GM23338 (cell line): ENCODE data around the gene GNAZ. TPM values are rescaled to one million over a fixed set of nuclear protein-coding genes. Genes with fewer than 3 reads are reported as not detected.

Experiments used
- ATAC-seq: fragments of 200-7000 bp; cut with Tn5 transposase; 3 replicates; pipeline ENCODE4 v1.9.1; 2020
- DNase-seq: peaks from one replicate; pipeline ENCODE4 v3.0.0-alpha.2; 2015; ENCODE audit warnings: low spot score
- H2AFZ ChIP-seq: fragments of 200-600 bp; sonication (generic); 2 replicates; pipeline ENCODE4 v1.8.0; 2016; ENCODE audit warnings: antibody characterized with exemption, mild to moderate bottlenecking, moderate library complexity
- H3F3A ChIP-seq: fragments of 200-600 bp; sonication (generic); replicated peaks from 2 replicates; pipeline ENCODE4 v1.8.0; 2017; ENCODE audit warnings: antibody characterized with exemption, mixed run types, low read depth
- H3K27ac ChIP-seq: fragments of 200-600 bp; sonication (generic); 2 replicates; pipeline ENCODE4 v1.6.1; 2016; ENCODE audit warnings: low read depth
- H3K27me3 ChIP-seq: fragments of 200-600 bp; sonication (generic); 2 replicates; pipeline ENCODE4 v1.8.0; 2016; ENCODE audit warnings: mild to moderate bottlenecking, mixed run types, moderate library complexity; ENCODE audit not compliant: insufficient read depth
- H3K36me3 ChIP-seq: fragments of 200-600 bp; sonication (generic); 2 replicates; pipeline ENCODE4 v1.8.0; 2016; ENCODE audit warnings: mild to moderate bottlenecking; ENCODE audit not compliant: insufficient read depth
- H3K4me1 ChIP-seq: fragments of 200-600 bp; sonication (generic); 2 replicates; pipeline ENCODE4 v1.8.0; 2016; ENCODE audit warnings: mild to moderate bottlenecking, moderate library complexity; ENCODE audit not compliant: insufficient read depth
- H3K4me2 ChIP-seq: fragments of 200-600 bp; sonication (generic); 2 replicates; pipeline ENCODE4 v1.7.1; 2017; ENCODE audit warnings: mixed run types
- H3K4me3 ChIP-seq: fragments of 200-600 bp; sonication (generic); 2 replicates; pipeline ENCODE4 v1.6.1; 2016; ENCODE audit warnings: mixed run types
- H3K79me2 ChIP-seq: fragments of 200-600 bp; sonication (generic); replicated peaks from 2 replicates; pipeline ENCODE4 v1.8.0; 2017; ENCODE audit warnings: mild to moderate bottlenecking; ENCODE audit not compliant: insufficient read depth
- H3K9me2 ChIP-seq: fragments of 200-600 bp; sonication (generic); 2 replicates; pipeline ENCODE4 v1.8.0; 2017; ENCODE audit not compliant: insufficient read depth
- H4K20me1 ChIP-seq: fragments of 200-600 bp; sonication (generic); replicated peaks from 2 replicates; pipeline ENCODE4 v1.8.0; 2017; ENCODE audit warnings: mild to moderate bottlenecking; ENCODE audit not compliant: insufficient read depth
- H3K27ac Mint-ChIP-seq: 2 replicates; pipeline ENCODE4 v1.8.0; 2020; ENCODE audit warnings: inconsistent platforms, mild to moderate bottlenecking, moderate library complexity, mixed read lengths
- H3K27me3 Mint-ChIP-seq: 3 replicates; pipeline ENCODE4 v1.8.0; 2022; ENCODE audit warnings: low read depth, mild to moderate bottlenecking, moderate library complexity, mixed read lengths, inconsistent platforms; ENCODE audit not compliant: insufficient read depth, poor library complexity
- H3K36me3 Mint-ChIP-seq: 3 replicates; pipeline ENCODE4 v1.8.0; 2021; ENCODE audit warnings: low read depth, mild to moderate bottlenecking, inconsistent platforms, moderate library complexity, mixed read lengths
- H3K4me1 Mint-ChIP-seq: 3 replicates; pipeline ENCODE4 v1.8.0; 2020; ENCODE audit warnings: mild to moderate bottlenecking, inconsistent platforms, mixed read lengths
- H3K4me3 Mint-ChIP-seq: 3 replicates; pipeline ENCODE4 v1.8.0; 2021; ENCODE audit warnings: moderate library complexity, mild to moderate bottlenecking, inconsistent platforms, mixed read lengths
- H3K9me3 Mint-ChIP-seq: 3 replicates; pipeline ENCODE4 v1.8.0; 2020; ENCODE audit warnings: moderate library complexity, mild to moderate bottlenecking, inconsistent platforms, mixed read lengths
- CREB1 ChIP-seq: fragments of 250-450 bp; sonication (Bioruptor Pico); IDR thresholded peaks from 2 replicates; pipeline ENCODE4 v1.5.0; 2020; ENCODE audit warnings: low read depth, mild to moderate bottlenecking, moderate library complexity
- EZH2 ChIP-seq: fragments of 200-600 bp; sonication (generic); IDR thresholded peaks from one replicate; pipeline ENCODE4 v1.8.0; 2017; ENCODE audit warnings: antibody characterized with exemption, mild to moderate bottlenecking, low read depth; ENCODE audit not compliant: unreplicated experiment
- EZH2phosphoT487 ChIP-seq: fragments of 200-600 bp; sonication (generic); IDR thresholded peaks from one replicate; pipeline ENCODE4 v1.8.1; 2018; ENCODE audit warnings: antibody characterized with exemption; ENCODE audit not compliant: unreplicated experiment
- JUNB ChIP-seq: IDR thresholded peaks from one replicate; pipeline ENCODE4 v1.6.1; 2016; ENCODE audit warnings: antibody characterized with exemption; ENCODE audit not compliant: unreplicated experiment
- NANOG ChIP-seq: IDR thresholded peaks from 2 replicates; pipeline ENCODE4 v1.6.1; 2016; ENCODE audit warnings: antibody characterized with exemption, borderline replicate concordance
- POLR2AphosphoS5 ChIP-seq: IDR thresholded peaks from 2 replicates; pipeline ENCODE4 v1.6.1; 2016; ENCODE audit warnings: antibody characterized with exemption, low read depth
- STAT1 ChIP-seq: IDR thresholded peaks from one replicate; pipeline ENCODE4 v1.6.1; 2016; ENCODE audit warnings: antibody characterized with exemption; ENCODE audit not compliant: unreplicated experiment
- ZNF114 ChIP-seq: fragments of 250-450 bp; sonication (Bioruptor Pico); IDR thresholded peaks from 2 replicates; pipeline ENCODE4 v1.5.0; 2020; ENCODE audit warnings: mild to moderate bottlenecking, moderate library complexity
- ZNF331 ChIP-seq: fragments of 250-450 bp; sonication (Bioruptor Pico); IDR thresholded peaks from 2 replicates; pipeline ENCODE4 v1.5.0; 2020; ENCODE audit warnings: low read depth, mild to moderate bottlenecking, moderate library complexity
- polyA plus RNA-seq: library from polyadenylated mRNA; unstranded; fragments of >200 nt; fragmentation: Nextera tagmentation; extraction: Ambion mirVana; gene quantifications from 2 replicates; pipeline ENCODE4 v1.2.1, GENCODE V29; 2016
- total RNA-seq: library from RNA; depleted of rRNA; stranded (reverse); fragments of >200 nt; shearing (Covaris generic); gene quantifications from 2 replicates; pipeline ENCODE4 v1.2.3, GENCODE V29; 2014
- TF ChIP-seq, protein P1 (sequence below): fragments of 250-450 bp; sonication (Bioruptor Pico); IDR thresholded peaks from 2 replicates; pipeline ENCODE4 v1.5.0; 2020; ENCODE audit warnings: mild to moderate bottlenecking, moderate library complexity
- TF ChIP-seq, protein P2 (sequence below): IDR thresholded peaks from 2 replicates; pipeline ENCODE4 v1.6.1; 2016; ENCODE audit warnings: antibody characterized with exemption
- TF ChIP-seq, protein P3 (sequence below), 2 experiments: fragments of 200-600 bp in 1 of 2; sonication (generic) in 1 of 2; conservative IDR thresholded peaks; 2 replicates each; pipeline versions ENCODE4 v1.5.1 to v1.6.1; 2016 to 2017; ENCODE audit warnings: antibody characterized with exemption in 2 of 2, low read depth in 2 of 2, mild to moderate bottlenecking in 2 of 2, moderate library complexity in 1 of 2
- TF ChIP-seq, protein P4 (sequence below): IDR thresholded peaks from one replicate; pipeline ENCODE4 v1.6.1; 2018; ENCODE audit warnings: antibody characterized with exemption; ENCODE audit not compliant: unreplicated experiment

GNAZ gene
- total and polyA plus RNA-seq, 2 experiments from 2014 or later = 2.9 to 11.1 TPM

DNA sequence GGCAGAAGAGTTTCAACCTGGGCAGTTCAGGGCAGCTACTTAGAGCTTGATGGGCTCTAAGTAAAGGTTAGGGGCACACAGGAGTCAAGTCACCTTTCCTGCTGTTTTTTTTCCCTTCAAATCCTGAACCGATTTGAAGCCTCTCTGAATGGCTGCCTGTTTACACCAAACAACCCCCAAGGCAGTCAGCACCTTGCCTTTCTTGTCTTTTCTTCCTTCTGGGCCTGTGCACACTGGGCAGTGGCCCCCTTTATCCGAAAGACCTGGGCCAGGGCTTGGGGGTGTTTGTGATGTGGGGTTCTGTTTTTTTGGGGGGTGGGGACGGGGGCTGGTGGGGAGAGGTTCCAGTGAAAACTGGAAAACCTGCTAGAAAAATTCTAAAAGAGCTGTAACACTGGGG is 67.1 kb downstream of the GNAZ start:
- H3K36me3 Mint-ChIP-seq = no peaks in the 10 kb centered on the region
- TF ChIP-seq EZH2 (no peak), EZH2phosphoT487 (no peak), ZNF114 (CRISPR knock-in tag) (no peak), CREB1 (CRISPR knock-in tag) (no peak), STAT1 (no peak), JUNB (no peak), POLR2AphosphoS5 (no peak), NANOG (no peak), ZNF331 (no peak)
- TF ChIP-seq, protein P1, sequence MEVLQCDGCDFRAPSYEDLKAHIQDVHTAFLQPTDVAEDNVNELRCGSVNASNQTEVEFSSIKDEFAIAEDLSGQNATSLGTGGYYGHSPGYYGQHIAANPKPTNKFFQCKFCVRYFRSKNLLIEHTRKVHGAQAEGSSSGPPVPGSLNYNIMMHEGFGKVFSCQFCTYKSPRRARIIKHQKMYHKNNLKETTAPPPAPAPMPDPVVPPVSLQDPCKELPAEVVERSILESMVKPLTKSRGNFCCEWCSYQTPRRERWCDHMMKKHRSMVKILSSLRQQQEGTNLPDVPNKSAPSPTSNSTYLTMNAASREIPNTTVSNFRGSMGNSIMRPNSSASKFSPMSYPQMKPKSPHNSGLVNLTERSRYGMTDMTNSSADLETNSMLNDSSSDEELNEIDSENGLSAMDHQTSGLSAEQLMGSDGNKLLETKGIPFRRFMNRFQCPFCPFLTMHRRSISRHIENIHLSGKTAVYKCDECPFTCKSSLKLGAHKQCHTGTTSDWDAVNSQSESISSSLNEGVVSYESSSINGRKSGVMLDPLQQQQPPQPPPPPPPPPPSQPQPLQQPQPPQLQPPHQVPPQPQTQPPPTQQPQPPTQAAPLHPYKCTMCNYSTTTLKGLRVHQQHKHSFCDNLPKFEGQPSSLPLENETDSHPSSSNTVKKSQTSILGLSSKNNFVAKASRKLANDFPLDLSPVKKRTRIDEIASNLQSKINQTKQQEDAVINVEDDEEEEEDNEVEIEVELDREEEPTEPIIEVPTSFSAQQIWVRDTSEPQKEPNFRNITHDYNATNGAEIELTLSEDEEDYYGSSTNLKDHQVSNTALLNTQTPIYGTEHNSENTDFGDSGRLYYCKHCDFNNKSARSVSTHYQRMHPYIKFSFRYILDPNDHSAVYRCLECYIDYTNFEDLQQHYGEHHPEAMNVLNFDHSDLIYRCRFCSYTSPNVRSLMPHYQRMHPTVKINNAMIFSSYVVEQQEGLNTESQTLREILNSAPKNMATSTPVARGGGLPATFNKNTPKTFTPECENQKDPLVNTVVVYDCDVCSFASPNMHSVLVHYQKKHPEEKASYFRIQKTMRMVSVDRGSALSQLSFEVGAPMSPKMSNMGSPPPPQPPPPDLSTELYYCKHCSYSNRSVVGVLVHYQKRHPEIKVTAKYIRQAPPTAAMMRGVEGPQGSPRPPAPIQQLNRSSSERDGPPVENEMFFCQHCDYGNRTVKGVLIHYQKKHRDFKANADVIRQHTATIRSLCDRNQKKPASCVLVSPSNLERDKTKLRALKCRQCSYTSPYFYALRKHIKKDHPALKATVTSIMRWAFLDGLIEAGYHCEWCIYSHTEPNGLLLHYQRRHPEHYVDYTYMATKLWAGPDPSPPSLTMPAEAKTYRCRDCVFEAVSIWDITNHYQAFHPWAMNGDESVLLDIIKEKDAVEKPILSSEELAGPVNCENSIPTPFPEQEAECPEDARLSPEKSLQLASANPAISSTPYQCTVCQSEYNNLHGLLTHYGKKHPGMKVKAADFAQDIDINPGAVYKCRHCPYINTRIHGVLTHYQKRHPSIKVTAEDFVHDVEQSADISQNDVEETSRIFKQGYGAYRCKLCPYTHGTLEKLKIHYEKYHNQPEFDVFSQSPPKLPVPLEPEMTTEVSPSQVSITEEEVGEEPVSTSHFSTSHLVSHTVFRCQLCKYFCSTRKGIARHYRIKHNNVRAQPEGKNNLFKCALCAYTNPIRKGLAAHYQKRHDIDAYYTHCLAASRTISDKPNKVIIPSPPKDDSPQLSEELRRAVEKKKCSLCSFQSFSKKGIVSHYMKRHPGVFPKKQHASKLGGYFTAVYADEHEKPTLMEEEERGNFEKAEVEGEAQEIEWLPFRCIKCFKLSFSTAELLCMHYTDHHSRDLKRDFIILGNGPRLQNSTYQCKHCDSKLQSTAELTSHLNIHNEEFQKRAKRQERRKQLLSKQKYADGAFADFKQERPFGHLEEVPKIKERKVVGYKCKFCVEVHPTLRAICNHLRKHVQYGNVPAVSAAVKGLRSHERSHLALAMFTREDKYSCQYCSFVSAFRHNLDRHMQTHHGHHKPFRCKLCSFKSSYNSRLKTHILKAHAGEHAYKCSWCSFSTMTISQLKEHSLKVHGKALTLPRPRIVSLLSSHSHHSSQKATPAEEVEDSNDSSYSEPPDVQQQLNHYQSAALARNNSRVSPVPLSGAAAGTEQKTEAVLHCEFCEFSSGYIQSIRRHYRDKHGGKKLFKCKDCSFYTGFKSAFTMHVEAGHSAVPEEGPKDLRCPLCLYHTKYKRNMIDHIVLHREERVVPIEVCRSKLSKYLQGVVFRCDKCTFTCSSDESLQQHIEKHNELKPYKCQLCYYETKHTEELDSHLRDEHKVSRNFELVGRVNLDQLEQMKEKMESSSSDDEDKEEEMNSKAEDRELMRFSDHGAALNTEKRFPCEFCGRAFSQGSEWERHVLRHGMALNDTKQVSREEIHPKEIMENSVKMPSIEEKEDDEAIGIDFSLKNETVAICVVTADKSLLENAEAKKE (CRISPR knock-in tag) = no peak
- TF ChIP-seq, protein P2, sequence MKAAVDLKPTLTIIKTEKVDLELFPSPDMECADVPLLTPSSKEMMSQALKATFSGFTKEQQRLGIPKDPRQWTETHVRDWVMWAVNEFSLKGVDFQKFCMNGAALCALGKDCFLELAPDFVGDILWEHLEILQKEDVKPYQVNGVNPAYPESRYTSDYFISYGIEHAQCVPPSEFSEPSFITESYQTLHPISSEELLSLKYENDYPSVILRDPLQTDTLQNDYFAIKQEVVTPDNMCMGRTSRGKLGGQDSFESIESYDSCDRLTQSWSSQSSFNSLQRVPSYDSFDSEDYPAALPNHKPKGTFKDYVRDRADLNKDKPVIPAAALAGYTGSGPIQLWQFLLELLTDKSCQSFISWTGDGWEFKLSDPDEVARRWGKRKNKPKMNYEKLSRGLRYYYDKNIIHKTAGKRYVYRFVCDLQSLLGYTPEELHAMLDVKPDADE = no peak
- TF ChIP-seq, protein P3, sequence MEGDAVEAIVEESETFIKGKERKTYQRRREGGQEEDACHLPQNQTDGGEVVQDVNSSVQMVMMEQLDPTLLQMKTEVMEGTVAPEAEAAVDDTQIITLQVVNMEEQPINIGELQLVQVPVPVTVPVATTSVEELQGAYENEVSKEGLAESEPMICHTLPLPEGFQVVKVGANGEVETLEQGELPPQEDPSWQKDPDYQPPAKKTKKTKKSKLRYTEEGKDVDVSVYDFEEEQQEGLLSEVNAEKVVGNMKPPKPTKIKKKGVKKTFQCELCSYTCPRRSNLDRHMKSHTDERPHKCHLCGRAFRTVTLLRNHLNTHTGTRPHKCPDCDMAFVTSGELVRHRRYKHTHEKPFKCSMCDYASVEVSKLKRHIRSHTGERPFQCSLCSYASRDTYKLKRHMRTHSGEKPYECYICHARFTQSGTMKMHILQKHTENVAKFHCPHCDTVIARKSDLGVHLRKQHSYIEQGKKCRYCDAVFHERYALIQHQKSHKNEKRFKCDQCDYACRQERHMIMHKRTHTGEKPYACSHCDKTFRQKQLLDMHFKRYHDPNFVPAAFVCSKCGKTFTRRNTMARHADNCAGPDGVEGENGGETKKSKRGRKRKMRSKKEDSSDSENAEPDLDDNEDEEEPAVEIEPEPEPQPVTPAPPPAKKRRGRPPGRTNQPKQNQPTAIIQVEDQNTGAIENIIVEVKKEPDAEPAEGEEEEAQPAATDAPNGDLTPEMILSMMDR (conservative IDR thresholded peaks at IDR 0.05; ENCODE audit: low read depth in 2 of 2) = no peak
- TF ChIP-seq, protein P4, sequence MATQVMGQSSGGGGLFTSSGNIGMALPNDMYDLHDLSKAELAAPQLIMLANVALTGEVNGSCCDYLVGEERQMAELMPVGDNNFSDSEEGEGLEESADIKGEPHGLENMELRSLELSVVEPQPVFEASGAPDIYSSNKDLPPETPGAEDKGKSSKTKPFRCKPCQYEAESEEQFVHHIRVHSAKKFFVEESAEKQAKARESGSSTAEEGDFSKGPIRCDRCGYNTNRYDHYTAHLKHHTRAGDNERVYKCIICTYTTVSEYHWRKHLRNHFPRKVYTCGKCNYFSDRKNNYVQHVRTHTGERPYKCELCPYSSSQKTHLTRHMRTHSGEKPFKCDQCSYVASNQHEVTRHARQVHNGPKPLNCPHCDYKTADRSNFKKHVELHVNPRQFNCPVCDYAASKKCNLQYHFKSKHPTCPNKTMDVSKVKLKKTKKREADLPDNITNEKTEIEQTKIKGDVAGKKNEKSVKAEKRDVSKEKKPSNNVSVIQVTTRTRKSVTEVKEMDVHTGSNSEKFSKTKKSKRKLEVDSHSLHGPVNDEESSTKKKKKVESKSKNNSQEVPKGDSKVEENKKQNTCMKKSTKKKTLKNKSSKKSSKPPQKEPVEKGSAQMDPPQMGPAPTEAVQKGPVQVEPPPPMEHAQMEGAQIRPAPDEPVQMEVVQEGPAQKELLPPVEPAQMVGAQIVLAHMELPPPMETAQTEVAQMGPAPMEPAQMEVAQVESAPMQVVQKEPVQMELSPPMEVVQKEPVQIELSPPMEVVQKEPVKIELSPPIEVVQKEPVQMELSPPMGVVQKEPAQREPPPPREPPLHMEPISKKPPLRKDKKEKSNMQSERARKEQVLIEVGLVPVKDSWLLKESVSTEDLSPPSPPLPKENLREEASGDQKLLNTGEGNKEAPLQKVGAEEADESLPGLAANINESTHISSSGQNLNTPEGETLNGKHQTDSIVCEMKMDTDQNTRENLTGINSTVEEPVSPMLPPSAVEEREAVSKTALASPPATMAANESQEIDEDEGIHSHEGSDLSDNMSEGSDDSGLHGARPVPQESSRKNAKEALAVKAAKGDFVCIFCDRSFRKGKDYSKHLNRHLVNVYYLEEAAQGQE = no peak
- no peak for DNase-seq
- H2AFZ ChIP-seq = no peak overlapping the region
- H3F3A ChIP-seq = no peaks in the 10 kb centered on the region
- no peaks in the 10 kb centered on the region for H3K9me3 Mint-ChIP-seq
- H3K4me1 Mint-ChIP-seq = peaks cover 12% of the 10 kb centered on the region
- H3K4me3 Mint-ChIP-seq = no peak overlapping the region
- no peaks in the 10 kb centered on the region for H3K79me2 ChIP-seq
- no peaks in the 10 kb centered on the region for H4K20me1 ChIP-seq
- H3K4me2 ChIP-seq = no peak overlapping the region
- H3K27me3 ChIP-seq = no peaks in the 10 kb centered on the region
- H3K36me3 ChIP-seq = no peaks in the 10 kb centered on the region
- H3K27me3 Mint-ChIP-seq = peaks cover 6% of the 10 kb centered on the region
- H3K27ac Mint-ChIP-seq = no peak overlapping the region
- ATAC-seq = no peak
- H3K4me3 ChIP-seq = no peak overlapping the region
- no peaks in the 10 kb centered on the region for H3K9me2 ChIP-seq
- peaks cover 6% of the 10 kb centered on the region for H3K4me1 ChIP-seq
- no peak overlapping the region for H3K27ac ChIP-seq
